SK-N-SH (cell line): Measurements from ENCODE around the gene ACADL.

Experiments used
- CHD2 ChIP-seq: fragments of 150-350 bp; IDR thresholded peaks from 2 replicates; pipeline ENCODE4 v1.6.1; 2018; ENCODE audit warnings: low read length; ENCODE audit not compliant: partially characterized antibody
- EP300 ChIP-seq, 2 experiments: IDR thresholded peaks; 2 replicates each; pipeline versions ENCODE4 v1.4.0 to v1.6.1; 2012; ENCODE audit warnings: borderline replicate concordance in 1 of 2, low read depth in 1 of 2, low read length in 1 of 2
- EZH2phosphoT487 ChIP-seq: fragments of 200-600 bp; sonication (generic); IDR thresholded peaks from 2 replicates; pipeline ENCODE4 v1.6.1; 2017; ENCODE audit warnings: low read depth, mixed run types, mild to moderate bottlenecking, antibody characterized with exemption, moderate library complexity, borderline replicate concordance
- FOXM1 ChIP-seq: IDR thresholded peaks from 2 replicates; pipeline ENCODE4 v1.4.0; 2012; ENCODE audit warnings: low read depth, mild to moderate bottlenecking
- GABPA ChIP-seq: IDR thresholded peaks from 2 replicates; pipeline ENCODE4 v1.4.0; 2012; ENCODE audit warnings: low read depth, mild to moderate bottlenecking
- IRF3 ChIP-seq: fragments of 150-350 bp; IDR thresholded peaks from 2 replicates; pipeline ENCODE4 v1.6.1; 2016; ENCODE audit warnings: mild to moderate bottlenecking, low read depth, low read length
- RCOR1 ChIP-seq: fragments of 150-350 bp; IDR thresholded peaks from 2 replicates; pipeline ENCODE4 v1.6.1; 2017; ENCODE audit warnings: antibody characterized with exemption, low read length
- RFX5 ChIP-seq: IDR thresholded peaks from 2 replicates; pipeline ENCODE4 v1.6.1; 2012; ENCODE audit warnings: mild to moderate bottlenecking, improper control_type of control experiment, low read length
- SMC3 ChIP-seq: IDR thresholded peaks from 2 replicates; pipeline ENCODE4 v1.6.1; 2012; ENCODE audit warnings: low read depth, low read length, improper control_type of control experiment
- USF2 ChIP-seq: fragments of 150-350 bp; IDR thresholded peaks from 2 replicates; pipeline ENCODE4 v1.6.1; 2017; ENCODE audit warnings: antibody characterized with exemption, low read length, low read depth, borderline replicate concordance
- YY1 ChIP-seq: IDR thresholded peaks from 2 replicates; pipeline ENCODE4 v1.4.0; 2012; ENCODE audit warnings: low read depth, mild to moderate bottlenecking
- TF ChIP-seq, protein P1 (sequence below): fragments of 200-600 bp; sonication (generic); IDR thresholded peaks from 2 replicates; pipeline ENCODE4 v1.6.1; 2017; ENCODE audit warnings: antibody characterized with exemption, mild to moderate bottlenecking, moderate library complexity
- TF ChIP-seq, protein P2 (sequence below): IDR thresholded peaks from 2 replicates; pipeline ENCODE4 v1.6.1; 2012; ENCODE audit warnings: mild to moderate bottlenecking, low read depth, low read length, moderate library complexity

DNA sequence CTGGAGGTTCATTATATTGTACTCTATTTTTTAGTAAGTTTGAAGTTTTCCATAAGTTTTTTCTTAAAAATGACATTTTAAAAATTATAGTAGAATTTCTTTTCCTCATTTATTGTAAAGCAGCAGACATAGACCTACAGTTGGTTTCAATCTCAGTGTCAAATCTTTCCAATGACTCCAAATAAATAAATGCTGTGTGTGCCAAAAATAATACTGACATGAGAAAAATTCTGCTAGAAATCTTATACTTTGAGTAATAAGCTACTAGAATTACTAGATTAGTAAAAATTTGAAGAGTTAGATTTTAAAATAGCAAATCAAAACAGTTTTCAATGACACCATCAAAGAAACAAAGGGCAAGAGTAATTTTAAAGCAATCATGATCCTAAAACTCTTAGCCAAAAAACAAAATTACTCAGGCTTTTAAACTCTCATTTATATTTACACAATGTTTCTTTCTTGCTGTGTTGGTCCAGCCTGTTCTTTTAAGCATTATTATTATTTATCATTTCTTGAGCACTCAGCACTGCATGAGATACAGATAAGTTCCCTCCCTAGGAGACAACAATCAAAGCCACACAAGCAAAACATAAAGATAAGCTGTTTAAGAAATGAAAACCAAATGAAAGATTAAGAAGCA is 45.8 kb downstream of the ACADL start:
- TF ChIP-seq, protein P1, sequence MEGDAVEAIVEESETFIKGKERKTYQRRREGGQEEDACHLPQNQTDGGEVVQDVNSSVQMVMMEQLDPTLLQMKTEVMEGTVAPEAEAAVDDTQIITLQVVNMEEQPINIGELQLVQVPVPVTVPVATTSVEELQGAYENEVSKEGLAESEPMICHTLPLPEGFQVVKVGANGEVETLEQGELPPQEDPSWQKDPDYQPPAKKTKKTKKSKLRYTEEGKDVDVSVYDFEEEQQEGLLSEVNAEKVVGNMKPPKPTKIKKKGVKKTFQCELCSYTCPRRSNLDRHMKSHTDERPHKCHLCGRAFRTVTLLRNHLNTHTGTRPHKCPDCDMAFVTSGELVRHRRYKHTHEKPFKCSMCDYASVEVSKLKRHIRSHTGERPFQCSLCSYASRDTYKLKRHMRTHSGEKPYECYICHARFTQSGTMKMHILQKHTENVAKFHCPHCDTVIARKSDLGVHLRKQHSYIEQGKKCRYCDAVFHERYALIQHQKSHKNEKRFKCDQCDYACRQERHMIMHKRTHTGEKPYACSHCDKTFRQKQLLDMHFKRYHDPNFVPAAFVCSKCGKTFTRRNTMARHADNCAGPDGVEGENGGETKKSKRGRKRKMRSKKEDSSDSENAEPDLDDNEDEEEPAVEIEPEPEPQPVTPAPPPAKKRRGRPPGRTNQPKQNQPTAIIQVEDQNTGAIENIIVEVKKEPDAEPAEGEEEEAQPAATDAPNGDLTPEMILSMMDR = no peak
- TF ChIP-seq YY1 (no peak), EP300 (IDR thresholded peaks at IDR 0.05; ENCODE audit: borderline replicate concordance in 1 of 2, low read depth in 1 of 2, low read length in 1 of 2) (no peak), CHD2 (no peak), GABPA (no peak), EZH2phosphoT487 (no peak), IRF3 (no peak), FOXM1 (no peak), RCOR1 (no peak), SMC3 (no peak), RFX5 (no peak), USF2 (no peak)
- TF ChIP-seq, protein P2, sequence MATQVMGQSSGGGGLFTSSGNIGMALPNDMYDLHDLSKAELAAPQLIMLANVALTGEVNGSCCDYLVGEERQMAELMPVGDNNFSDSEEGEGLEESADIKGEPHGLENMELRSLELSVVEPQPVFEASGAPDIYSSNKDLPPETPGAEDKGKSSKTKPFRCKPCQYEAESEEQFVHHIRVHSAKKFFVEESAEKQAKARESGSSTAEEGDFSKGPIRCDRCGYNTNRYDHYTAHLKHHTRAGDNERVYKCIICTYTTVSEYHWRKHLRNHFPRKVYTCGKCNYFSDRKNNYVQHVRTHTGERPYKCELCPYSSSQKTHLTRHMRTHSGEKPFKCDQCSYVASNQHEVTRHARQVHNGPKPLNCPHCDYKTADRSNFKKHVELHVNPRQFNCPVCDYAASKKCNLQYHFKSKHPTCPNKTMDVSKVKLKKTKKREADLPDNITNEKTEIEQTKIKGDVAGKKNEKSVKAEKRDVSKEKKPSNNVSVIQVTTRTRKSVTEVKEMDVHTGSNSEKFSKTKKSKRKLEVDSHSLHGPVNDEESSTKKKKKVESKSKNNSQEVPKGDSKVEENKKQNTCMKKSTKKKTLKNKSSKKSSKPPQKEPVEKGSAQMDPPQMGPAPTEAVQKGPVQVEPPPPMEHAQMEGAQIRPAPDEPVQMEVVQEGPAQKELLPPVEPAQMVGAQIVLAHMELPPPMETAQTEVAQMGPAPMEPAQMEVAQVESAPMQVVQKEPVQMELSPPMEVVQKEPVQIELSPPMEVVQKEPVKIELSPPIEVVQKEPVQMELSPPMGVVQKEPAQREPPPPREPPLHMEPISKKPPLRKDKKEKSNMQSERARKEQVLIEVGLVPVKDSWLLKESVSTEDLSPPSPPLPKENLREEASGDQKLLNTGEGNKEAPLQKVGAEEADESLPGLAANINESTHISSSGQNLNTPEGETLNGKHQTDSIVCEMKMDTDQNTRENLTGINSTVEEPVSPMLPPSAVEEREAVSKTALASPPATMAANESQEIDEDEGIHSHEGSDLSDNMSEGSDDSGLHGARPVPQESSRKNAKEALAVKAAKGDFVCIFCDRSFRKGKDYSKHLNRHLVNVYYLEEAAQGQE = no peak
